CD14-positive monocyte (primary cell): Measurements from ENCODE around the gene C20orf204. TPM values are rescaled to one million over a fixed set of nuclear protein-coding genes. Genes with fewer than 3 reads are reported as not detected.

Source experiments
- DNase-seq, 3 donors: peaks; one replicate each; pipeline ENCODE4 v3.0.0-alpha.2; 2011 to 2022
- H2AFZ ChIP-seq: 2 replicates; pipeline ENCODE4 v1.6.0; 2012; ENCODE audit warnings: mild to moderate bottlenecking, low read depth, low read length, inconsistent platforms; ENCODE audit not compliant: insufficient read depth, poor library complexity, severe bottlenecking
- H3K27ac ChIP-seq, 2 donors: 1 replicate in 1 of 2; 2 replicates in 1 of 2; pipeline ENCODE4 v1.5.1; 2012 to 2013; ENCODE audit warnings: low read length in 2 of 2, control low read depth in 1 of 2, inconsistent platforms in 1 of 2, low read depth in 1 of 2, mild to moderate bottlenecking in 1 of 2
- H3K27me3 ChIP-seq, 2 donors: one replicate each; pipeline versions ENCODE4 v1.6.0 to v1.6.1; 2011 to 2013; ENCODE audit warnings: low read length in 2 of 2; ENCODE audit not compliant: control insufficient read depth in 2 of 2, insufficient read depth in 2 of 2
- H3K36me3 ChIP-seq, 2 donors: replicated peaks in 1 of 2; 1 replicate in 1 of 2; 2 replicates in 1 of 2; pipeline versions ENCODE4 v1.5.1 to v1.6.1; 2012 to 2013; ENCODE audit warnings: low read length in 2 of 2, control low read depth in 1 of 2, inconsistent platforms in 1 of 2, mild to moderate bottlenecking in 1 of 2; ENCODE audit not compliant: insufficient read depth in 2 of 2, control insufficient read depth in 1 of 2
- H3K4me1 ChIP-seq, 2 donors: 1 replicate in 1 of 2; 2 replicates in 1 of 2; pipeline versions ENCODE4 v1.5.1 to v1.6.1; 2012 to 2013; ENCODE audit warnings: low read length in 2 of 2, control low read depth in 1 of 2, inconsistent platforms in 1 of 2, mild to moderate bottlenecking in 1 of 2, moderate library complexity in 1 of 2; ENCODE audit not compliant: insufficient read depth in 2 of 2, control insufficient read depth in 1 of 2
- H3K4me2 ChIP-seq: replicated peaks from 2 replicates; pipeline ENCODE3; 2012; ENCODE audit warnings: low read length, moderate library complexity, mild to moderate bottlenecking; ENCODE audit not compliant: poor library complexity, severe bottlenecking; ENCODE audit errors: extremely low read depth
- H3K4me3 ChIP-seq, 3 experiments: fragments of 200-600 bp in 1 of 3; sonication (generic) in 1 of 3; replicated peaks in 1 of 3; 1 replicate in 2 of 3; 2 replicates in 1 of 3; pipeline ENCODE4 v1.5.1; 2011 to 2013; ENCODE audit warnings: low read length in 3 of 3, mild to moderate bottlenecking in 3 of 3, control low read depth in 2 of 3, low read depth in 2 of 3, inconsistent platforms in 1 of 3, moderate library complexity in 1 of 3
- H3K79me2 ChIP-seq: 2 replicates; pipeline ENCODE4 v1.6.0; 2012; ENCODE audit warnings: mild to moderate bottlenecking, control low read depth, inconsistent platforms, low read length, moderate library complexity; ENCODE audit not compliant: insufficient read depth
- H3K9ac ChIP-seq: 2 replicates; pipeline ENCODE4 v1.6.0; 2017; ENCODE audit warnings: low read length, mild to moderate bottlenecking; ENCODE audit not compliant: insufficient read depth, poor library complexity, severe bottlenecking
- H3K9me3 ChIP-seq, 2 donors: replicated peaks in 1 of 2; 1 replicate in 1 of 2; 2 replicates in 1 of 2; pipeline versions ENCODE4 v1.5.1 to v1.6.1; 2012 to 2013; ENCODE audit warnings: low read length in 2 of 2, control low read depth in 1 of 2; ENCODE audit not compliant: control insufficient read depth in 1 of 2, insufficient read depth in 1 of 2
- H4K20me1 ChIP-seq: 2 replicates; pipeline ENCODE4 v1.6.0; 2012; ENCODE audit warnings: mild to moderate bottlenecking, low read length, control low read depth, moderate library complexity; ENCODE audit not compliant: insufficient read depth
- H3K27ac Mint-ChIP-seq, 7 donors: one replicate each; pipeline ENCODE4 v1.8.0; 2020; ENCODE audit warnings: mild to moderate bottlenecking in 7 of 7, mixed read lengths in 7 of 7, moderate library complexity in 6 of 7, inconsistent platforms in 2 of 7
- H3K27me3 Mint-ChIP-seq, 3 donors: one replicate each; pipeline ENCODE4 v1.8.0; 2021 to 2022; ENCODE audit warnings: low read depth in 3 of 3, mild to moderate bottlenecking in 3 of 3, mixed read lengths in 3 of 3, moderate library complexity in 3 of 3, inconsistent platforms in 1 of 3
- H3K36me3 Mint-ChIP-seq, 2 donors: one replicate each; pipeline ENCODE4 v1.8.0; 2020; ENCODE audit warnings: mixed read lengths in 2 of 2, inconsistent platforms in 1 of 2, mild to moderate bottlenecking in 1 of 2
- H3K4me1 Mint-ChIP-seq: one replicate; pipeline ENCODE4 v1.8.0; 2020; ENCODE audit warnings: mild to moderate bottlenecking, mixed read lengths
- H3K4me3 Mint-ChIP-seq, 2 donors: one replicate each; pipeline ENCODE4 v1.8.0; 2020; ENCODE audit warnings: mild to moderate bottlenecking in 2 of 2, mixed read lengths in 2 of 2, moderate library complexity in 1 of 2
- H3K9me3 Mint-ChIP-seq, 7 donors: one replicate each; pipeline ENCODE4 v1.8.0; 2020 to 2022; ENCODE audit warnings: mixed read lengths in 7 of 7, mild to moderate bottlenecking in 6 of 7, moderate library complexity in 6 of 7, inconsistent platforms in 2 of 7
- WGBS: methylation state at CpG from one replicate; pipeline ENCODE4 v1.1.5; 2013; ENCODE audit warnings: missing lambda C conversion rate; ENCODE audit not compliant: insufficient coverage; 5-methylcytosine and 5-hydroxymethylcytosine counted together
- intact Hi-C, 2 donors: fragments of 100-400 bp; cut with micrococcal nuclease; formaldehyde crosslinking; loops; one replicate each; pipeline versions ENCODE4 v1.15.0 to v1.15.1; 2023
- polyA plus RNA-seq, 3 donors: library from polyadenylated mRNA; depleted of rRNA in 1 of 3; unstranded in 2 of 3; stranded (reverse) in 1 of 3; fragments of 300-500 nt in 2 of 3; fragments of >200 nt in 1 of 3; fragmentation: Illumina TruSeq in 2 of 3; gene quantifications; 1 replicate in 2 of 3; 2 replicates in 1 of 3; pipeline ENCODE4 v1.2.3, GENCODE V29; 2012 to 2021
- TF ChIP-seq, protein P1 (sequence below): fragments of 200-600 bp; IDR thresholded peaks from one replicate; pipeline ENCODE4 v1.8.0; 2022; ENCODE audit warnings: antibody characterized with exemption, mild to moderate bottlenecking

The C20orf204 gene
- polyA plus RNA-seq, 3 donors = 0.20 TPM; not detected in 2

DNA sequence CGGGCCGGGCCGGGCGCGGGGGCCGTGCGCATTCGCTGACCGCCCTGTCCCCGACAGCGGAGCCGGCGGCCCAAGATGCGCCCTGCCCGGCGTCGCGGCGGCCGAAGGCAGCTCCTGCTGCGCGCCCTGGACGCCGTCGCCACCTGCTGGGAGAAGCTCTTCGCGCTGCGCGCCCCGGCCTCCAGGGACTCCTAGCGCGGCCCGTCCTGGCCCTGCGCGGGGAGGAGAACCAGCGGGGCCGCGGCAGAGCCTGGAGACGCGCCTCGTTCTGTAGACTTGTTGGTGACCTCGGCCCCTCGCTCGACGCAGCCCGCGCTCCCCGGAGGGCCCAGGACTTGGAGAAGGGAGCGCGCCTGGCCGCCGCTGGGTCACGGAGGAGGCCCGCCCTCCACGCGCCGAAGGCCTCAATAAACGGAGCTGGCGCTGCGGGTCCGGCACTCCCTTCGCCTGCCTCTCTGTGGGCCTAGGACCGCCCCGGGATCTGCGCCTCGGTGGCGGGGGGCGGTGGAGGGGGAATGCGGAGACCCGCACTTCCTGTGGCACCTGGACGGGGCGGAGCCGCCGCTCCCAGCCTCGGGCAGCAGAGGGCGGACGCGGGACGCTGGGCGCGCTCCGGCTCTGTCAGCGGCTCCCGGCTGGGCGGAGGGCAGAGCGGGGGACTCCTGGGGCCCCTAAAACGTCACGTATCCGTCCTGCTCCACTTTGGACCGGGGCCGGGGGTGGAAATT, 2.7 kb downstream of the C20orf204 start:
- Histone ChIP-seq H4K20me1 (no peaks in the 10 kb centered on the region), H3K4me2 (peak overlapping the region; percentile 76), H3K4me3 (peak overlapping the region; percentile 24 to 80 (median 31)), H3K79me2 (no peaks in the 10 kb centered on the region), H3K9me3 (no peaks in the 10 kb centered on the region), H3K27me3 (peaks cover 24 to 56% of the 10 kb centered on the region in 2 donors), H2AFZ (peak overlapping the region; percentile 87), H3K9ac (peak overlapping the region; percentile 10), H3K4me1 (peaks cover 24 to 40% of the 10 kb centered on the region in 2 donors), H3K36me3 (peaks cover 2 to 17% of the 10 kb centered on the region in 2 donors), H3K27ac (no peak overlapping the region)
- peak; percentile 50 to 57 (median 55) for DNase-seq
- H3K27ac Mint-ChIP-seq = no peak overlapping the region
- H3K4me1 Mint-ChIP-seq = peaks cover 20% of the 10 kb centered on the region
- H3K9me3 Mint-ChIP-seq = peaks cover 0 to 4% (median 2%) of the 10 kb centered on the region in 7 donors
- TF ChIP-seq, protein P1, sequence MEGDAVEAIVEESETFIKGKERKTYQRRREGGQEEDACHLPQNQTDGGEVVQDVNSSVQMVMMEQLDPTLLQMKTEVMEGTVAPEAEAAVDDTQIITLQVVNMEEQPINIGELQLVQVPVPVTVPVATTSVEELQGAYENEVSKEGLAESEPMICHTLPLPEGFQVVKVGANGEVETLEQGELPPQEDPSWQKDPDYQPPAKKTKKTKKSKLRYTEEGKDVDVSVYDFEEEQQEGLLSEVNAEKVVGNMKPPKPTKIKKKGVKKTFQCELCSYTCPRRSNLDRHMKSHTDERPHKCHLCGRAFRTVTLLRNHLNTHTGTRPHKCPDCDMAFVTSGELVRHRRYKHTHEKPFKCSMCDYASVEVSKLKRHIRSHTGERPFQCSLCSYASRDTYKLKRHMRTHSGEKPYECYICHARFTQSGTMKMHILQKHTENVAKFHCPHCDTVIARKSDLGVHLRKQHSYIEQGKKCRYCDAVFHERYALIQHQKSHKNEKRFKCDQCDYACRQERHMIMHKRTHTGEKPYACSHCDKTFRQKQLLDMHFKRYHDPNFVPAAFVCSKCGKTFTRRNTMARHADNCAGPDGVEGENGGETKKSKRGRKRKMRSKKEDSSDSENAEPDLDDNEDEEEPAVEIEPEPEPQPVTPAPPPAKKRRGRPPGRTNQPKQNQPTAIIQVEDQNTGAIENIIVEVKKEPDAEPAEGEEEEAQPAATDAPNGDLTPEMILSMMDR = peak; percentile 81
- peaks cover 59 to 77% (median 60%) of the 10 kb centered on the region in 3 donors for H3K27me3 Mint-ChIP-seq
- under 1% methylated on average over 90 of the region's 91 CpGs for WGBS
- intact Hi-C loops = loop anchor here (2.0 kb wide), 1 partner anchor 82 kb away; no protein-coding TSS in a partner anchor
- H3K4me3 Mint-ChIP-seq = peak overlapping the region; percentile 71 to 86
- peaks cover 9 to 13% of the 10 kb centered on the region in 2 donors for H3K36me3 Mint-ChIP-seq

DNA sequence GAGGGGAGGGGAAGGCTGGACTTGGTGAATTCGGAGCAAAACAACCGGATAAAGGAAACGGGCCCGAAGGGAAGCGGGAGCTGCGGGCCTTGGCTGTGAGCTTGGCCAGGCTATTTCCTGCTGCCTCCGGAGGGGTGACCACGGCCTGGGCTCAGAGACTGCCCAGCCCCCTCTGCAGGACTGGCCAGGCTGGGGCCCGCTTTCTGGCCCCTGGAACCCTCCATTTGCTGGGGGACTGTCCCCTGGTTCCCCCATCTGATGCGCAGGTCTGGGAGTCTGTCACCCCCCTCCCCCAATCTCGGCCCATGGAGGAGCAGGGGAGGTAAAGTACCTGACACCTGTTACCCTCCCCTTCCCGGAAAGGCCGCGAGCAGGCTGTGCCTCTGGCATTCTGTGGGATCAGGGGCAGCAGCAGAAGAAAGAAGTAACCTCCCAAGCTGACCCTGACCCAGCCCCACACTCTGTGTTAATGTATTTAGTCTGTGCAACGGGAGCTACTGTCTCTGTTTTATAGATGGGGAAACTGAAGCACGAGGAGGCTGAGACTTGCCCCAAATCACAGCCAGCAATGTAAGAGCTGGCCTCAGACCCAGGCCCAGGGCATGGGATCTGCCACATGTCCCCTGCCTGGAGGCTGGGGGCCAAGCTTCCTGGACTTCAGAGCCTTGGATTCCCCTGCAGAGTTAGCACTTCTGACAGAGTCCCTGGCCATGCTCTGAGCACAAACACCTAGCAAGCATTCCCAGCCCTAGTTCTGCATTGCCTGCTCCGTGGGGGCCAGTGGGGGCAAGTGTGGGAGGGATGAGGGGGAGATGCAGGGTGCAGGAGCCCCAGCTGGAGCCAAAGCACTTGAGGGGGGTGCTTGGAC, 3.5 kb downstream of the C20orf204 start:
- Mint-ChIP-seq H3K27me3 (peaks cover 64 to 79% (median 66%) of the 10 kb centered on the region in 3 donors), H3K27ac (no peak overlapping the region), H3K4me1 (peaks cover 20% of the 10 kb centered on the region), H3K9me3 (peaks cover 0 to 4% (median 2%) of the 10 kb centered on the region in 7 donors), H3K36me3 (peaks cover 4 to 5% of the 10 kb centered on the region in 2 donors), H3K4me3 (peak overlapping the region; percentile 71 to 86)
- 6% methylated on average over 11 of the region's 17 CpGs for WGBS
- no peak for DNase-seq
- Histone ChIP-seq H3K27ac (no peak overlapping the region), H3K36me3 (peaks cover 0 to 9% of the 10 kb centered on the region in 2 donors), H3K9me3 (no peaks in the 10 kb centered on the region), H4K20me1 (no peaks in the 10 kb centered on the region), H3K4me1 (peaks cover 24 to 40% of the 10 kb centered on the region in 2 donors), H3K4me2 (peak overlapping the region; percentile 76), H3K79me2 (no peaks in the 10 kb centered on the region), H3K27me3 (peaks cover 24 to 56% of the 10 kb centered on the region in 2 donors), H2AFZ (peak overlapping the region; percentile 87), H3K9ac (peak overlapping the region; percentile 10), H3K4me3 (peak overlapping the region in 2 of 3 experiments; percentile 24 to 80)
- intact Hi-C loops = loop anchor here (2.0 kb wide), 1 partner anchor 81 kb away; no protein-coding TSS in a partner anchor
- TF ChIP-seq, protein P1 = no peak
